CD4-positive, alpha-beta memory T cell (primary cell): ENCODE results near the gene MOB3B. TPM values are rescaled to one million over a fixed set of nuclear protein-coding genes. Genes with fewer than 3 reads are reported as not detected.

Source experiments
- CTCF ChIA-PET: fragments of 350-600 bp; sonication (Branson Sonifier 250); formaldehyde crosslinking; loops from one replicate; lab custom pipeline; 2021; ENCODE audit warnings: inconsistent platforms; ENCODE audit not compliant: partially characterized antibody; lab: Charles Lee
- POLR2A ChIA-PET: fragments of 350-600 bp; sonication (Branson Sonifier 250); formaldehyde crosslinking; loops from one replicate; lab custom pipeline; 2021; ENCODE audit not compliant: partially characterized antibody; lab: Charles Lee
- DNase-seq, 5 donors: peaks; one replicate each; pipeline versions ENCODE4 v3.0.0 to v3.0.0-alpha.2; 2020 to 2022; ENCODE audit warnings: mixed read lengths in 1 of 5
- H3K27ac ChIP-seq: one replicate; pipeline ENCODE4 v1.7.0; 2013; ENCODE audit warnings: low read depth, low read length
- H3K27me3 ChIP-seq: 2 replicates; pipeline ENCODE4 v1.7.0; 2013; ENCODE audit warnings: mild to moderate bottlenecking, low read length, moderate library complexity; ENCODE audit not compliant: insufficient read depth
- H3K36me3 ChIP-seq: 2 replicates; pipeline ENCODE4 v1.7.0; 2013; ENCODE audit warnings: mild to moderate bottlenecking, low read length, moderate library complexity; ENCODE audit not compliant: insufficient read depth
- H3K4me1 ChIP-seq: 2 replicates; pipeline ENCODE4 v1.7.0; 2013; ENCODE audit warnings: mild to moderate bottlenecking, low read length, moderate library complexity; ENCODE audit not compliant: insufficient read depth
- H3K4me3 ChIP-seq, 2 donors: one replicate each; pipeline ENCODE4 v1.7.0; 2013; ENCODE audit warnings: low read length in 2 of 2, mild to moderate bottlenecking in 1 of 2
- H3K9me3 ChIP-seq, 2 donors: one replicate each; pipeline ENCODE4 v1.7.0; 2013; ENCODE audit warnings: low read length in 2 of 2, control low read depth in 1 of 2; ENCODE audit not compliant: control insufficient read depth in 1 of 2
- H3K27ac Mint-ChIP-seq, 7 donors: one replicate each; pipeline ENCODE4 v1.8.0; 2020 to 2021; ENCODE audit warnings: mixed read lengths in 7 of 7, mild to moderate bottlenecking in 6 of 7, inconsistent platforms in 3 of 7, moderate library complexity in 3 of 7
- H3K27me3 Mint-ChIP-seq, 2 donors: one replicate each; pipeline ENCODE4 v1.8.0; 2020 to 2021; ENCODE audit warnings: mixed read lengths in 2 of 2
- H3K36me3 Mint-ChIP-seq, 2 donors: one replicate each; pipeline ENCODE4 v1.8.0; 2020 to 2021; ENCODE audit warnings: mixed read lengths in 2 of 2, inconsistent platforms in 1 of 2, mild to moderate bottlenecking in 1 of 2
- H3K4me1 Mint-ChIP-seq, 4 donors: one replicate each; pipeline ENCODE4 v1.8.0; 2020 to 2021; ENCODE audit warnings: mixed read lengths in 4 of 4, mild to moderate bottlenecking in 1 of 4
- H3K4me3 Mint-ChIP-seq, 8 donors: one replicate each; pipeline ENCODE4 v1.8.0; 2020 to 2021; ENCODE audit warnings: mixed read lengths in 8 of 8, mild to moderate bottlenecking in 7 of 8, moderate library complexity in 6 of 8, inconsistent platforms in 3 of 8
- H3K9me3 Mint-ChIP-seq, 8 donors: one replicate each; pipeline ENCODE4 v1.8.0; 2020 to 2021; ENCODE audit warnings: mixed read lengths in 8 of 8, mild to moderate bottlenecking in 5 of 8, inconsistent platforms in 3 of 8, moderate library complexity in 1 of 8
- intact Hi-C: fragments of 100-400 bp; cut with micrococcal nuclease; formaldehyde crosslinking; loops from one replicate; pipeline ENCODE4 v1.15.1; 2023
- polyA plus RNA-seq, 2 donors: library from polyadenylated mRNA; unstranded; fragments of 300-500 nt; fragmentation: Illumina TruSeq; gene quantifications; one replicate each; pipeline ENCODE4 v1.2.3, GENCODE V29; 2021
- total RNA-seq, 2 experiments: library from RNA; stranded (reverse); gene quantifications; one replicate each; pipeline ENCODE4 v1.2.3, GENCODE V29; 2021

MOB3B gene
- total and polyA plus RNA-seq, 4 experiments from 2014 or later, result 0.05 to 0.64 (median 0.34) TPM

DNA sequence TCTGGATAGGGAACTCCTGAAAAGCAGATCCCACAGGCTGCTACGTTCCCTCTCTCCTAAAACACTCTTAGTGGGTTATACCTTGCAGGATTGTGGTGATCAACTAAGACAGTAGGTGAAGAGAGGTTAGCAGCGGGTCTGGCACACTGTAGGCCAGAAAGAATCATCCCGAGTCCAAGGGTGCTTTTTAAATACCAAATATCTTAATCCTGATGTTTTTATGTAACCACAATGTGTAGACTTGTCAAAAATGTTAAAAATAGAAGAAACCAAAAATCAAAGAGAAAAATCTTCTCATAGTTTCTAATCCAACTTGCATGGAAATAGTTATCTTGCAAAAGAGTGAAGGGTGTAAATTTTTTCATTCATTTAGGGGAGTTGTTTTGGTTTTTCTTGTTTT is 57.8 kb downstream of the MOB3B start:
- H3K4me1 ChIP-seq, result no peaks in the 10 kb centered on the region
- H3K27ac ChIP-seq, result no peak overlapping the region
- intact Hi-C loops, result no loop called here
- H3K36me3 ChIP-seq, result no peaks in the 10 kb centered on the region
- no peaks in the 10 kb centered on the region for H3K27me3 Mint-ChIP-seq
- H3K27ac Mint-ChIP-seq, result no peak overlapping the region
- no peak overlapping the region for H3K4me3 Mint-ChIP-seq
- no peaks in the 10 kb centered on the region for H3K4me1 Mint-ChIP-seq
- peaks cover 0 to 15% of the 10 kb centered on the region in 2 donors for H3K36me3 Mint-ChIP-seq
- DNase-seq, result no peak
- no peak overlapping the region for H3K4me3 ChIP-seq
- no peaks in the 10 kb centered on the region for H3K27me3 ChIP-seq
- ChIA-PET CTCF (no interaction called here), POLR2A (no interaction called here)
- no peaks in the 10 kb centered on the region for H3K9me3 Mint-ChIP-seq
- no peaks in the 10 kb centered on the region for H3K9me3 ChIP-seq

DNA sequence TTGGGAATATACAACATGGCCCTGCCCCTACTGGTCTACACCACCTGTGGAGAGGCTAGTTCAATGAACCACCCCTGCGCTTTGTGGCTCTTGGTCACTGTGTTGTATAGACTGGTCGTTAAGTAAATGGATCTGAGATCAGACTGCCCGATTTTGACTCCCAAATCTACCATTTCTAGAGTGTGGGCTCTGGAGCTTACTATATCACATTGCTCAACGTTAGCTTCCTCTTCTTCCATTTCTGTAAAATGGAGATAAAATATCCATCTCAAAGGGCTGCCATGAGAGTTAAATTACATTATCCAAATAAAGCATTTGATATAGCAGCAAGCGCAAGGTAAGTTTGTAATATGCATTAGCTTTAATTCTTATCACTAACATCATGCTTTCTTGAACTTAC is 58.2 kb downstream of the MOB3B start:
- Mint-ChIP-seq H3K27ac (no peak overlapping the region), H3K36me3 (peaks cover 0 to 15% of the 10 kb centered on the region in 2 donors), H3K9me3 (no peaks in the 10 kb centered on the region), H3K4me1 (no peaks in the 10 kb centered on the region), H3K4me3 (no peak overlapping the region), H3K27me3 (no peaks in the 10 kb centered on the region)
- Histone ChIP-seq H3K27ac (no peak overlapping the region), H3K9me3 (no peaks in the 10 kb centered on the region), H3K27me3 (no peaks in the 10 kb centered on the region), H3K36me3 (no peaks in the 10 kb centered on the region), H3K4me1 (no peaks in the 10 kb centered on the region), H3K4me3 (no peak overlapping the region)
- CTCF ChIA-PET, result no interaction called here
- DNase-seq, result no peak
- intact Hi-C loops, result no loop called here
- POLR2A ChIA-PET, result no interaction called here

DNA sequence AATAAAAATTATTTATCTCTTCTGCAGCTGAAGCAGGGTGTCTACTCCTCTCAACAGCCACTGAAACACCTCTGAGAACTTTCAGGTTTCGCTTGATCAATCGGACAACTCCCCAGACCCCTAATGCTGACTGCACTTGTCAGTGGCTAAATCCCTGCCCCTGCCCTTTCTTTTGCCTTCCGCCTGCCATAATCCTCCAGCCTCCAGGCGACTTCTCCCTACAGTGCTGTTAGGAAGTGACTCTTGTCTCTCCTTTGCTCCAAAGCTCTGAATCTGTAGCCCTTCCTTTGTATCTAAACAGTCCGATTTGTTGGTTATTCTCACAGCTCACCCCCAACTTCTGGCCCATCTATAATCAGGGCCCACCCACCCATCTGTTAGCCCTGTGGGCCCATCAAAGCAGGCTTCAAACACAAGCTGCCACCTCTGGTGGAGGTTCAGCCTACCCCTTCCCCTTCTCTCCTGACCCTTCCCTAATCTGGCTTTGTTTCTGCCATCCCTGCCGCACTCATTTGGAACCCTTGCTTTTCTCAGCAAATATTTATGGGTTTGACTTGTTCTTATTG is 59.2 kb downstream of the MOB3B start:
- Histone ChIP-seq H3K9me3 (no peaks in the 10 kb centered on the region), H3K27ac (no peak overlapping the region), H3K36me3 (no peaks in the 10 kb centered on the region), H3K27me3 (no peaks in the 10 kb centered on the region), H3K4me3 (no peak overlapping the region), H3K4me1 (no peaks in the 10 kb centered on the region)
- H3K9me3 Mint-ChIP-seq, result peaks cover 0 to 2% (median 0%) of the 10 kb centered on the region in 8 donors
- no peaks in the 10 kb centered on the region for H3K27me3 Mint-ChIP-seq
- H3K36me3 Mint-ChIP-seq, result peaks cover 0 to 9% of the 10 kb centered on the region in 2 donors
- no peak for DNase-seq
- ChIA-PET CTCF (no interaction called here), POLR2A (no interaction called here)
- no peak overlapping the region for H3K4me3 Mint-ChIP-seq
- intact Hi-C loops, result no loop called here
- H3K4me1 Mint-ChIP-seq, result no peaks in the 10 kb centered on the region
- peak overlapping the region in 1 of 7 donors; percentile 70 for H3K27ac Mint-ChIP-seq

DNA sequence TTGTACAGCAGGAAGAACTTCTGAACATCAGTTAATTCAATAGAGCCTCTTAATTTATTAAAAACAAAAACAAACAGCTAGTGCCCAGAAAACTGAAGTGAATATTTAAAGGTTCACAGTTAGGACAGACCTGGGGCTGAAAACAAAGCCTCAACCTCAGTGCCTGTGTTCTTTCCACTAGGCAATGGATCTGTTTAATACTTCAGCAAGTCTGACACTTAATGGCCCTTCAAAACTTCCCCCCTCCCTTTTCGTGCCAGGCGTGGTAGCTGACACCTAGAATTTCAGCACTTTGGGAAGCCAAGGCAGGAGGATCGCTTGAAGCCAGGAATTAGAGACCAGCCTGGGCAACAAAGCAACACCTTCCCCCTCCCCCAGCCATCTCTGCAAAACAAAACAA is 60.1 kb downstream of the MOB3B start:
- no peak overlapping the region for H3K27ac Mint-ChIP-seq
- no peak overlapping the region for H3K27ac ChIP-seq

DNA sequence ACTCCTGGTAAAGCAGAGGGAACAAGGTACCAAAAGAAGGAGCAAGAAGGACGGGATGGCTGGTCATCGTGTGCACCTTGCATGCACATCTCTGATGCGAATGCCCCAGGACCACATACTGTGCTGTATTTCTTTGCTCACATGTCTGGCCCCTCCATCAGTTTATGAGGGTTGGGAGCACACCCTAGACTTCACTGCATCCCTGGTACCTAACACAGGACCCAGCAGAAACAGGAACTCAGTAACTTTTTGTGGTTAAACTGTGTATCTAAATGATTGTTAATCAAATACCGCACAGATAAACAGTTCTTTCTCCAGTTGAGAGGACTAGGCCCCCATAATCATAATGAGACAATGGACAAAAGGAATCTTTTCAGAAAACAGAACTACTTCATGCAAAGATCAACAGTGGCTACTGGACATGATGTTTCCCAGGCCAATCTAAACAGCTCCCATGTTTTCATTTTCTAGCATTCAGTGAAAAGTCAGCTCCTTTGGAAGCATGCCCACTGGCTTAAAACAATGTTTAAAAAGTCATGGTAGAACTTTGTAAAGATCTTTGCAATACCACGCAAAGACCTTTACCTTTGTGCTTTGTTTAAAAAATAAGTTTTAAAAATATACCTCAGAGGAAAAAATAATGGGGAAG is 61.0 kb downstream of the MOB3B start:
- Mint-ChIP-seq H3K4me1 (no peaks in the 10 kb centered on the region), H3K36me3 (peaks cover 0 to 9% of the 10 kb centered on the region in 2 donors), H3K27ac (no peak overlapping the region), H3K27me3 (no peaks in the 10 kb centered on the region), H3K9me3 (peaks cover 0 to 2% (median 0%) of the 10 kb centered on the region in 8 donors), H3K4me3 (no peak overlapping the region)
- Histone ChIP-seq H3K9me3 (no peaks in the 10 kb centered on the region), H3K4me1 (no peaks in the 10 kb centered on the region), H3K36me3 (no peaks in the 10 kb centered on the region), H3K27me3 (no peaks in the 10 kb centered on the region), H3K27ac (no peak overlapping the region), H3K4me3 (no peak overlapping the region)
- no peak for DNase-seq
- intact Hi-C loops, result no loop called here
- ChIA-PET POLR2A (no interaction called here), CTCF (interaction anchor here (1.4 kb wide), 1 partner anchor 61 kb away, joined by 3 read pairs; the partner anchor contains the start of gene MOB3B)

More for the DNA sequence above, 60.1 kb downstream of the MOB3B start:
- no peak overlapping the region for H3K4me3 Mint-ChIP-seq
- H3K36me3 ChIP-seq, result no peaks in the 10 kb centered on the region
- intact Hi-C loops, result no loop called here
- no peaks in the 10 kb centered on the region for H3K9me3 ChIP-seq
- no peaks in the 10 kb centered on the region for H3K27me3 Mint-ChIP-seq
- POLR2A ChIA-PET, result no interaction called here
- no peak for DNase-seq
- H3K9me3 Mint-ChIP-seq, result peaks cover 0 to 2% (median 0%) of the 10 kb centered on the region in 8 donors
- H3K4me3 ChIP-seq, result no peak overlapping the region
- no peaks in the 10 kb centered on the region for H3K4me1 Mint-ChIP-seq
- H3K36me3 Mint-ChIP-seq, result peaks cover 0 to 9% of the 10 kb centered on the region in 2 donors
- H3K4me1 ChIP-seq, result no peaks in the 10 kb centered on the region
- H3K27me3 ChIP-seq, result no peaks in the 10 kb centered on the region
- CTCF ChIA-PET, result no interaction called here

DNA sequence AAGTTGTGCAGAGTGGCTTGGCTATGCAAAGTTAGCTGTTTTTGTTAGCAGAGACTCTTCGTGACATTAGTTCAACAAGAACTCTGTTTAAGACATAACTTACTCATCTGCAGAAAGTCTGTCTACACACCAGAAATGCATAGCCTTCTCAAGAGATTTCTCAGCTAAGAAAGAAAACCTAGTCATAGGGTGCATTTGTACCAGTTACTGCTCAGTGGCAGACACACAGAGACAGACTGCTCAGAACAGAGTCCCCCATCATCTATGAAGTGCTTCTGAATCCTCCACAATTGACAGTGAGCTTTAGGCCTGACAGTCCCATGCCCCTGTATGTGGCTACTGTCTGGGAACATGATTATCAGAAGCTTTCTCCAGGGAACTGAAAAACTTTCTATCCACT is 61.6 kb downstream of the MOB3B start:
- Mint-ChIP-seq H3K9me3 (peaks cover 0 to 2% (median 0%) of the 10 kb centered on the region in 8 donors), H3K4me1 (no peaks in the 10 kb centered on the region), H3K27me3 (no peaks in the 10 kb centered on the region), H3K36me3 (peaks cover 0 to 9% of the 10 kb centered on the region in 2 donors), H3K4me3 (no peak overlapping the region), H3K27ac (no peak overlapping the region)
- H3K9me3 ChIP-seq, result no peaks in the 10 kb centered on the region
- H3K4me1 ChIP-seq, result no peaks in the 10 kb centered on the region
- ChIA-PET CTCF (interaction anchor here (1.4 kb wide), 1 partner anchor 62 kb away, joined by 3 read pairs; the partner anchor contains the start of gene MOB3B), POLR2A (no interaction called here)
- intact Hi-C loops, result no loop called here
- no peak overlapping the region for H3K4me3 ChIP-seq
- H3K36me3 ChIP-seq, result no peaks in the 10 kb centered on the region
- no peak overlapping the region for H3K27ac ChIP-seq
- DNase-seq, result no peak
- no peaks in the 10 kb centered on the region for H3K27me3 ChIP-seq

DNA sequence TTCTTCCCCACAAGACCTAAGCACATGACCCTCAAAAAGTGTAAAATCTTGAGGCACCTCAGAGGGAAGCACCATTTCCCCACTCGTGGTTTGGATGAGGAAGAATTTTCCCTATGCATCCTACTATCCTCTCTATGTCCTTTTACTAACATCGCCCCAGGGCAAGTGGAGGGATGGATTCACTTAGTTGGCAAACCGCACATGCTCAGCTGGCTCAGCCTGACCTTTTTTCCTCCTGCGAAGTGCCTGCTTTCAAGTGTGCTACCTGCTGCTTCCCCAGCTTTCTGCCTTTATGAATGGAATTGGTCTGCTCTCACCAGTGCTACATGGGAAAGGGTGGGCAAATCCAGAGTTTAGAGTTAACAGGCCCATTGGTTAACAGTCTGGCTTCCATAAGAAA is 62.1 kb downstream of the MOB3B start:
- Histone ChIP-seq H3K4me1 (no peaks in the 10 kb centered on the region), H3K36me3 (no peaks in the 10 kb centered on the region), H3K27ac (no peak overlapping the region), H3K4me3 (no peak overlapping the region), H3K27me3 (no peaks in the 10 kb centered on the region), H3K9me3 (no peaks in the 10 kb centered on the region)
- H3K4me1 Mint-ChIP-seq, result no peaks in the 10 kb centered on the region
- ChIA-PET CTCF (no interaction called here), POLR2A (no interaction called here)
- intact Hi-C loops, result no loop called here
- peaks cover 0 to 2% (median 0%) of the 10 kb centered on the region in 8 donors for H3K9me3 Mint-ChIP-seq
- H3K4me3 Mint-ChIP-seq, result no peak overlapping the region
- no peak for DNase-seq
- H3K36me3 Mint-ChIP-seq, result peaks cover 0 to 9% of the 10 kb centered on the region in 2 donors
- peak overlapping the region in 1 of 7 donors; percentile 54 for H3K27ac Mint-ChIP-seq
- no peaks in the 10 kb centered on the region for H3K27me3 Mint-ChIP-seq
